ENCODE results near the gene ZNF587B.
"Not testable (repeated sequence)": the region's sequence is repeated elsewhere in the genome, so short reads cannot be mapped to it uniquely, and the experiment has no call there.

Gene ZNF587B

GRCh38 chr19:57788114-57788692, 41.9 kb upstream of the ZNF587B start:
- peaks cover 14% of the 10 kb centered on the region; the same call in 1 of the 2 replicates for H4K20me1 ChIP-seq (ENCODE audit: insufficient read depth, low read length)
- H3K27ac ChIP-seq (ENCODE audit: low read length), result no peak overlapping the region
- H3K4me1 ChIP-seq (ENCODE audit: insufficient read depth, low read length), result no peaks in the 10 kb centered on the region
- ATAC-seq (ENCODE audit: insufficient read depth, low read depth) (no peak), DNase-seq (no peak)
- H3K9ac ChIP-seq (ENCODE audit: low read depth, low read length), result no peak overlapping the region
- no peaks in the 10 kb centered on the region for H3K27me3 ChIP-seq (ENCODE audit: insufficient read depth, low read length, poor library complexity)
- H3K4me3 ChIP-seq (ENCODE audit: low read depth in 1 of 2, low read length in 2 of 2), result no peak overlapping the region
- no peaks in the 10 kb centered on the region for H3K9me3 ChIP-seq (ENCODE audit: insufficient read depth, low read length, severe bottlenecking)
- TF ChIP-seq CTCF (IDR thresholded peaks at IDR 0.05; ENCODE audit: borderline replicate concordance, extremely low read depth, low read length, poor library complexity, severe bottlenecking) (no peak), EZH2 (IDR thresholded peaks at IDR 0.05; ENCODE audit: borderline replicate concordance, low read depth, low read length, severe bottlenecking) (no peak)
- peaks cover 77% of the 10 kb centered on the region for H3K79me2 ChIP-seq (ENCODE audit: insufficient read depth, low read length)
- H3K4me2 ChIP-seq (ENCODE audit: insufficient read depth, low read length), result no peak overlapping the region
- H3K36me3 ChIP-seq (ENCODE audit: insufficient read depth, low read length), result peaks cover 58% of the 10 kb centered on the region
- H2AFZ ChIP-seq (ENCODE audit: low read depth, low read length), result no peak overlapping the region

- peaks cover 60% of the 10 kb centered on the region for H3K36me3 ChIP-seq (ENCODE audit: insufficient read depth, low read length)
These were observed 40.8 kb upstream of the ZNF587B start for GRCh38 chr19:57789288-57789687.

GRCh38 chr19:57796580-57796979, 33.5 kb upstream of the ZNF587B start:
- H3K4me1 ChIP-seq (ENCODE audit: insufficient read depth, low read length); H2AFZ ChIP-seq (ENCODE audit: low read depth, low read length); DNase-seq; H3K27me3 ChIP-seq (ENCODE audit: insufficient read depth, low read length, poor library complexity); H3K27ac ChIP-seq (ENCODE audit: low read length); H3K9me3 ChIP-seq (ENCODE audit: insufficient read depth, low read length, severe bottlenecking); H3K4me2 ChIP-seq (ENCODE audit: insufficient read depth, low read length); H3K9ac ChIP-seq (ENCODE audit: low read depth, low read length); H3K4me3 ChIP-seq (ENCODE audit: low read depth in 1 of 2, low read length in 2 of 2); H4K20me1 ChIP-seq (ENCODE audit: insufficient read depth, low read length): not testable (repeated sequence)
- H3K36me3 ChIP-seq (ENCODE audit: insufficient read depth, low read length), result peaks cover 37% of the 10 kb centered on the region
- H3K79me2 ChIP-seq (ENCODE audit: insufficient read depth, low read length), result peaks cover 43% of the 10 kb centered on the region
- ATAC-seq (ENCODE audit: insufficient read depth, low read depth), result 0 out of 3 replicates have a peak, but pooled peaks have one; percentile 24

More at GRCh38 chr19:57789288-57789687, 40.8 kb upstream of the ZNF587B start:
- Histone ChIP-seq H3K79me2 (ENCODE audit: insufficient read depth, low read length) (peaks cover 79% of the 10 kb centered on the region), H3K4me1 (ENCODE audit: insufficient read depth, low read length) (no peaks in the 10 kb centered on the region), H3K9me3 (ENCODE audit: insufficient read depth, low read length, severe bottlenecking) (no peaks in the 10 kb centered on the region), H3K27ac (ENCODE audit: low read length) (no peak overlapping the region), H3K4me3 (ENCODE audit: low read depth in 1 of 2, low read length in 2 of 2) (no peak overlapping the region), H2AFZ (ENCODE audit: low read depth, low read length) (no peak overlapping the region), H4K20me1 (ENCODE audit: insufficient read depth, low read length) (peaks cover 14% of the 10 kb centered on the region; the same call in 1 of the 2 replicates), H3K4me2 (ENCODE audit: insufficient read depth, low read length) (no peak overlapping the region), H3K27me3 (ENCODE audit: insufficient read depth, low read length, poor library complexity) (no peaks in the 10 kb centered on the region), H3K9ac (ENCODE audit: low read depth, low read length) (no peak overlapping the region)
- no peak for ATAC-seq (ENCODE audit: insufficient read depth, low read depth)
- DNase-seq, result no peak
- no peak for TF ChIP-seq EZH2 (IDR thresholded peaks at IDR 0.05; ENCODE audit: borderline replicate concordance, low read depth, low read length, severe bottlenecking)
- no peak for TF ChIP-seq CTCF (IDR thresholded peaks at IDR 0.05; ENCODE audit: borderline replicate concordance, extremely low read depth, low read length, poor library complexity, severe bottlenecking)

- no peak overlapping the region for H3K4me2 ChIP-seq (ENCODE audit: insufficient read depth, low read length)
- H4K20me1 ChIP-seq (ENCODE audit: insufficient read depth, low read length), result no peaks in the 10 kb centered on the region
- TF ChIP-seq CTCF (IDR thresholded peaks at IDR 0.05; ENCODE audit: borderline replicate concordance, extremely low read depth, low read length, poor library complexity, severe bottlenecking) (no peak), EZH2 (IDR thresholded peaks at IDR 0.05; ENCODE audit: borderline replicate concordance, low read depth, low read length, severe bottlenecking) (no peak)
- H3K79me2 ChIP-seq (ENCODE audit: insufficient read depth, low read length), result peaks cover 44% of the 10 kb centered on the region
- H3K36me3 ChIP-seq (ENCODE audit: insufficient read depth, low read length), result peaks cover 20% of the 10 kb centered on the region
- no peak overlapping the region for H2AFZ ChIP-seq (ENCODE audit: low read depth, low read length)
- no peaks in the 10 kb centered on the region for H3K27me3 ChIP-seq (ENCODE audit: insufficient read depth, low read length, poor library complexity)
- no peak for DNase-seq
- H3K4me1 ChIP-seq (ENCODE audit: insufficient read depth, low read length), result no peaks in the 10 kb centered on the region
- no peak overlapping the region for H3K27ac ChIP-seq (ENCODE audit: low read length)
- no peak overlapping the region for H3K9ac ChIP-seq (ENCODE audit: low read depth, low read length)
- H3K4me3 ChIP-seq (ENCODE audit: low read depth in 1 of 2, low read length in 2 of 2), result no peak overlapping the region
- H3K9me3 ChIP-seq (ENCODE audit: insufficient read depth, low read length, severe bottlenecking), result no peaks in the 10 kb centered on the region
- ATAC-seq (ENCODE audit: insufficient read depth, low read depth), result no peak
These were observed 29.4 kb upstream of the ZNF587B start for GRCh38 chr19:57800696-57801095.
